Keratinocyte (primary cell): ENCODE data around the gene LIM2.

Source experiments
- EZH2 ChIP-seq: IDR thresholded peaks from one replicate; pipeline ENCODE4 v1.6.1; 2012; ENCODE audit warnings: inconsistent platforms, mild to moderate bottlenecking, low read length, moderate library complexity
- TF ChIP-seq, protein P1 (sequence below), 3 experiments: IDR thresholded peaks in 1 of 3; conservative IDR thresholded peaks in 1 of 3; optimal IDR thresholded peaks in 1 of 3; 2 replicates in 2 of 3; 3 replicates in 1 of 3; pipeline versions ENCODE3 to v1.5.1; 2011; ENCODE audit warnings: low read length in 3 of 3, mild to moderate bottlenecking in 3 of 3, moderate library complexity in 2 of 3, control low read depth in 1 of 3, inconsistent platforms in 1 of 3; ENCODE audit not compliant: insufficient read depth in 2 of 3; ENCODE audit errors: extremely low read depth in 1 of 3

DNA sequence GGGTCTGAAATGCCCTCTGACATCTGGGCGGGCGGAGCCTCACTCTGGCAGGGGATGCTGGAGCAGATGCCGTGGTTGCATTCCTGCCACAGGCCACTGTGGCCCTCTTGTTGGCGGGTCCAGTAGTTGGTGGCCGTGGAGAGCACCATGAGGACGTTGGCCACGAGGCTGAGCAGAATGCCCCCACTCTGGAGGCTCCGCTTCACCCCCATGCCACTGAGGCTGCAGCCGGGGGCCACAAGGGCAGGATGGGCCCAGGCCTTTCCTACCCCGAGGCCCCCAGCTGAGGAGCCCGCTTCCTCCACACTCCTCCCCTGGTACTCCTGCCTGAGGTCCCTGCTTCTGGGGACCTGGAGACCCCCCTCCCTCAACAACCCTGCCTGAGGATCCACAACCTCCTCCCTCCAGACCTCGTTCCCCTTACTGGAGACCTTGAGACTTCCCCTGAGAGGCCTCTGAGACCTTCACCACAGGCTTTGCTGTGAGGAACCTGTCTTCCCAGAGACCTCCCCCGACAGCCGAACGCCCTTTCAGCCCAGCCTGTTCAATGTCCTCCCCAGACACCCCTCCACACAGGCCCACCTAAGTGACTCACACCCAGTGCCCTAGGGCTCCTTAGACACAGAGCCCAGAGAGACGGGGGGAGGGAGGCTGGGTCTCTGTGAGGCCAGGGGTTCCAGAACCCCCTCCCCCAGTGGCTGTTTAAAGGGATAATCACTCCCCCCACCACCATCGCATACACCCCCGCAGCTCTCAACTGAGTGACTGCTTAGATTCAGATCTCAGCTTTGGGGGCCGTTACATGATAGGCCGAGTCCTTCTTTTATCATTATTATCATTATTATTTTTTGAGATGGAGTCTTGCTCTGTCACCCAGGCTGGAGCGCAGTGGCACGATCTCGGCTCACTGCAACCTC, 19.1 kb downstream of the LIM2 start, which contains the start of gene CLDND2:
- TF ChIP-seq, protein P1, sequence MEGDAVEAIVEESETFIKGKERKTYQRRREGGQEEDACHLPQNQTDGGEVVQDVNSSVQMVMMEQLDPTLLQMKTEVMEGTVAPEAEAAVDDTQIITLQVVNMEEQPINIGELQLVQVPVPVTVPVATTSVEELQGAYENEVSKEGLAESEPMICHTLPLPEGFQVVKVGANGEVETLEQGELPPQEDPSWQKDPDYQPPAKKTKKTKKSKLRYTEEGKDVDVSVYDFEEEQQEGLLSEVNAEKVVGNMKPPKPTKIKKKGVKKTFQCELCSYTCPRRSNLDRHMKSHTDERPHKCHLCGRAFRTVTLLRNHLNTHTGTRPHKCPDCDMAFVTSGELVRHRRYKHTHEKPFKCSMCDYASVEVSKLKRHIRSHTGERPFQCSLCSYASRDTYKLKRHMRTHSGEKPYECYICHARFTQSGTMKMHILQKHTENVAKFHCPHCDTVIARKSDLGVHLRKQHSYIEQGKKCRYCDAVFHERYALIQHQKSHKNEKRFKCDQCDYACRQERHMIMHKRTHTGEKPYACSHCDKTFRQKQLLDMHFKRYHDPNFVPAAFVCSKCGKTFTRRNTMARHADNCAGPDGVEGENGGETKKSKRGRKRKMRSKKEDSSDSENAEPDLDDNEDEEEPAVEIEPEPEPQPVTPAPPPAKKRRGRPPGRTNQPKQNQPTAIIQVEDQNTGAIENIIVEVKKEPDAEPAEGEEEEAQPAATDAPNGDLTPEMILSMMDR (optimal IDR thresholded peaks at IDR 0.05 in 1 of 3, IDR thresholded peaks at IDR 0.05 in 1 of 3, conservative IDR thresholded peaks at IDR 0.05 in 1 of 3; ENCODE audit: extremely low read depth in 1 of 3, insufficient read depth in 2 of 3, low read length in 3 of 3) = no peak
- no peak for TF ChIP-seq EZH2
